Nephron (organoid): ENCODE results near the gene INTS1.
"Not testable (repeated sequence)": the region's sequence is repeated elsewhere in the genome, so short reads cannot be mapped to it uniquely, and the experiment has no call there.

Experiments used
- H3K27ac Mint-ChIP-seq, 3 experiments: 2 replicates each; pipeline ENCODE4 v1.8.0; 2020; ENCODE audit warnings: mixed read lengths in 3 of 3, mild to moderate bottlenecking in 2 of 3, moderate library complexity in 1 of 3
- H3K27me3 Mint-ChIP-seq: 2 replicates; pipeline ENCODE4 v1.8.0; 2021; ENCODE audit warnings: low read depth, mild to moderate bottlenecking, moderate library complexity, mixed read lengths
- H3K36me3 Mint-ChIP-seq: 2 replicates; pipeline ENCODE4 v1.8.0; 2020; ENCODE audit warnings: low read depth, mixed read lengths
- H3K4me1 Mint-ChIP-seq: 2 replicates; pipeline ENCODE4 v1.8.0; 2020; ENCODE audit warnings: mixed read lengths
- H3K4me3 Mint-ChIP-seq, 3 experiments: 2 replicates each; pipeline ENCODE4 v1.8.0; 2020; ENCODE audit warnings: mild to moderate bottlenecking in 3 of 3, mixed read lengths in 3 of 3, moderate library complexity in 2 of 3
- H3K9me3 Mint-ChIP-seq: 2 replicates; pipeline ENCODE4 v1.8.0; 2020; ENCODE audit warnings: mixed read lengths
- CTCF ChIP-seq, 3 experiments: fragments of 200-600 bp; sonication (generic); IDR thresholded peaks; one replicate each; pipeline ENCODE4 v1.5.0; 2021; ENCODE audit warnings: antibody characterized with exemption in 3 of 3; ENCODE audit not compliant: unreplicated experiment in 3 of 3

The INTS1 gene

GRCh38 chr7:1520539-1521234, 16.5 kb upstream of the INTS1 start:
- TF ChIP-seq CTCF (IDR thresholded peaks at IDR 0.05; ENCODE audit: unreplicated experiment in 3 of 3), result no peak
- Mint-ChIP-seq H3K9me3 (peaks cover 5% of the 10 kb centered on the region), H3K36me3 (no peaks in the 10 kb centered on the region), H3K4me3 (peak overlapping the region in 1 of 3 experiments; percentile 28), H3K27me3 (peaks cover 30% of the 10 kb centered on the region), H3K4me1 (no peaks in the 10 kb centered on the region), H3K27ac (no peak overlapping the region)

DNA sequence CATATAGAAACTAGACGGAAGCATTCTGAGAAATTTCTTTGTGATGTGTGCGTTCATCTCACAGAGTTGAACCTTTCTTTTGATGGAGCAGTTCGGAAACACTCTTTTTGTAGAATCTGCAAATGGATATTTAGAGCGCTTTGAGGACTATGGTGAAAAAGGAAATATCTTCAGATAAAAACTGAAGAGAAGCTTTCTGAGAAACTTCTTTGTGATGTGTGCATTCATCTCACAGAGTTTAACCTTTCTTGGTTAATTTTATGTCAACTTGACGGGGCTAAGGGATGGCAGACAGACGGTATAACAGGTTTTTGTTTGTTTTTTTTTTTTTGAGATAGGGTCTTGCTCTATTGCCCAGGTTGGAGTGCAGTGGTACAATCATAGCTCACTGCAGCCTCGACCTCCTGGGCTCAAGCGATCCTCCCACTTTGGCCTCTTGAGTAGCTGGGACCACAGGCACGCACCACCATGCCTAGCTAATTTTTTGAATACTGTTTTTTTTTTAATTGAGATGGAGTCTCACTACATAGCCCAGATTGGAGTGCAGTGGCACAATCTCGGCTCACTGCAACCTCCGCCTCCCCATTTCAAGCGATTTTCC, 15.2 kb upstream of the INTS1 start:
- H3K36me3 Mint-ChIP-seq, H3K4me1 Mint-ChIP-seq, H3K9me3 Mint-ChIP-seq, H3K4me3 Mint-ChIP-seq, H3K27ac Mint-ChIP-seq: not testable (repeated sequence)
- peaks cover 17% of the 10 kb centered on the region for H3K27me3 Mint-ChIP-seq

GRCh38 chr7:1516586-1517251, 12.5 kb upstream of the INTS1 start:
- Mint-ChIP-seq H3K9me3 (peaks cover 5% of the 10 kb centered on the region), H3K36me3 (no peaks in the 10 kb centered on the region), H3K27ac (no peak overlapping the region), H3K4me1 (peaks cover 5% of the 10 kb centered on the region), H3K27me3 (peaks cover 9% of the 10 kb centered on the region), H3K4me3 (no peak overlapping the region)
- no peak for TF ChIP-seq CTCF (IDR thresholded peaks at IDR 0.05; ENCODE audit: unreplicated experiment in 3 of 3)

DNA sequence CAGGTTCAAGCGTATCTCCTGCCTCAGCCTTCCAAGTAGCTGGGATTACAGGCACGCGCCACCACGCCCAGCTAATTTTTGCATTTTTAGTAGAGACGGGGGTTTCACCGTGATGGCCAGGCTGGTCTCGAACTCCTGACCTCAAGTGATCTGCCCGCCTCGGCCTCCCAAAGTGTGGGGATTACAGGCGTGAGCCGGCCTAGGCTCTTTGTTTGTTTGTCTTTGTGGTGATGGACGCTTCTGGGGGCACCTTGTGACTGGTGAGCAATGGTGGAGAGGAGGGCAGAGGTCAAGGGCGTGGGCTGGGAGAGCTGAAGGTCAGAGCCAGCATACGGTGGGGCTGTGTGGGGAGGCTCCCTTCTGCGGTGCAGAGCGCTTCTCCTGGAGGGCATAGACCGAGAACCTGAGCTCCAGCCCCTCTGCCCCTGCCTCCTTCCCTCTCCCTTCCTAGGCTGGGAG, 11.3 kb upstream of the INTS1 start:
- not testable (repeated sequence) for H3K36me3 Mint-ChIP-seq, H3K4me1 Mint-ChIP-seq, H3K4me3 Mint-ChIP-seq, H3K27me3 Mint-ChIP-seq, H3K27ac Mint-ChIP-seq, H3K9me3 Mint-ChIP-seq

DNA sequence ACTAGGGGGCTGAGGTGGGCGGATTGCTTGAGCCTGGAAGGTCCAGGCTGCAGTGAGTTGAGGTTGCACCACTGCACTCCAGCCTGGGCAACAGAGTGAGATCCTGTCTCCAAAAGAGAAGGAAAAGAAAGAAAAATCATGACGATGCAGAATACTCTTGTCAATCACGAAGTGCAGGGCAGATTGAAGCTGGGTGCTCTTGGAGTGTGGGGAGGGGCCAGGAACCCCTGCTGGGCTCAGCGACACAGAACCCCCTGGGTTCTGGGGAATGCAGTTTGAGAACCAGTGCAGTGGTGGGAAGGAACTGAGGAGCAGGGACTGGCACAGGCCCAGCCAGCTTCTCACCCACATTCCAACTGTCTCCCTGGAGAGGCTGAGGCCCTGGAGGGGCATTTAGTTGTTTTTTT, 10.8 kb upstream of the INTS1 start:
- H3K27me3 Mint-ChIP-seq, result peaks cover 3% of the 10 kb centered on the region
- H3K9me3 Mint-ChIP-seq, result peaks cover 5% of the 10 kb centered on the region
- H3K4me3 Mint-ChIP-seq, result no peak overlapping the region
- no peaks in the 10 kb centered on the region for H3K36me3 Mint-ChIP-seq
- no peak for TF ChIP-seq CTCF (IDR thresholded peaks at IDR 0.05; ENCODE audit: unreplicated experiment in 3 of 3)
- peaks cover 5% of the 10 kb centered on the region for H3K4me1 Mint-ChIP-seq
- no peak overlapping the region for H3K27ac Mint-ChIP-seq

DNA sequence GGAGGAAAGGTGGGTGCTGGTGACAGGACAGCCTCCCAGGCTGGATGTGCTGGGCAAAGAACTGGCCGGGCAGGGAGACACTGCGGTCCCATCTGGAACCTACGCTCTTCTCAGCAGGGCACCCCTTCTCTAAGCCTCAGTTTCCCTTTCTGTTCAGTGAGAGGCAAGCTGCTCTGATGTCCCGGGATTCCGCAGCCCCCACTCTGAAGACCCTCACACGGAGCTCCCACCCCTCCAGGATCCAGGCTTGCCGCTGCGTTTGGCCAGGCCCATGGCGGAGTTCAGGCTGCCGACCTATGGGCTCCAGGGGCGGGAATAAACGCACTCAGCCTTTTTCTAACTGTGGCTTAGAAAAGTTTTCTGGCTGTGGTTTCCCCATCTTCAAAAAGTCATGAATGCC, 10.2 kb upstream of the INTS1 start:
- H3K27ac Mint-ChIP-seq, result no peak overlapping the region
- TF ChIP-seq CTCF (IDR thresholded peaks at IDR 0.05; ENCODE audit: unreplicated experiment in 3 of 3), result no peak
- peaks cover 5% of the 10 kb centered on the region for H3K9me3 Mint-ChIP-seq
- H3K4me1 Mint-ChIP-seq, result peaks cover 5% of the 10 kb centered on the region
- no peak overlapping the region for H3K4me3 Mint-ChIP-seq
- no peaks in the 10 kb centered on the region for H3K36me3 Mint-ChIP-seq
- H3K27me3 Mint-ChIP-seq, result no peaks in the 10 kb centered on the region
